Measurements from ENCODE around the gene MATN4.

DNA sequence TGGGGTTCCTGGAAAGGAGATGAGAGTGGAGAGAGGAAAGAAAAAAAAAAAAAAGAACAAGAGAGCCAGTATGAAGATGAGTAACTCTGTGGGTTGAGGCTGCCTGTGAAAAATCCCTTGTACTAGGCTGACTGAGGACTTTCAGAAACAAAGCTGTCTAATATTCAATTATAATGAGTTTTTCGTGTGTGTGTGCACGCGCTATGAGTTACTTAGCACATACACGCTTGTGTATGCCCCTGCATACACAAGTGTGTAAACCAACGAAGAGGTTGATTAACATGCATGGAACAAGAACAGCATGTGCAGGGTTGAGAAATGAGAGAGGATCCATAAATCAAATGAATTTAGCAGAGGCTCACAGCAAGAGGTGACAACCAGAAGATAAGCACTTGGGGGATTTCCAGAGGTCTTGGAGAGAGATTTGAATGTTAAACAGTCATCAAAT lies 6.3 kb downstream of the MATN4 start:
- TF ChIP-seq, protein P1, sequence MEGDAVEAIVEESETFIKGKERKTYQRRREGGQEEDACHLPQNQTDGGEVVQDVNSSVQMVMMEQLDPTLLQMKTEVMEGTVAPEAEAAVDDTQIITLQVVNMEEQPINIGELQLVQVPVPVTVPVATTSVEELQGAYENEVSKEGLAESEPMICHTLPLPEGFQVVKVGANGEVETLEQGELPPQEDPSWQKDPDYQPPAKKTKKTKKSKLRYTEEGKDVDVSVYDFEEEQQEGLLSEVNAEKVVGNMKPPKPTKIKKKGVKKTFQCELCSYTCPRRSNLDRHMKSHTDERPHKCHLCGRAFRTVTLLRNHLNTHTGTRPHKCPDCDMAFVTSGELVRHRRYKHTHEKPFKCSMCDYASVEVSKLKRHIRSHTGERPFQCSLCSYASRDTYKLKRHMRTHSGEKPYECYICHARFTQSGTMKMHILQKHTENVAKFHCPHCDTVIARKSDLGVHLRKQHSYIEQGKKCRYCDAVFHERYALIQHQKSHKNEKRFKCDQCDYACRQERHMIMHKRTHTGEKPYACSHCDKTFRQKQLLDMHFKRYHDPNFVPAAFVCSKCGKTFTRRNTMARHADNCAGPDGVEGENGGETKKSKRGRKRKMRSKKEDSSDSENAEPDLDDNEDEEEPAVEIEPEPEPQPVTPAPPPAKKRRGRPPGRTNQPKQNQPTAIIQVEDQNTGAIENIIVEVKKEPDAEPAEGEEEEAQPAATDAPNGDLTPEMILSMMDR (IDR thresholded peaks at IDR 0.05), result no peak
- TF ChIP-seq POLR2AphosphoS5 (IDR thresholded peaks at IDR 0.05), result no peak

Data from prostate gland (tissue), 2 donors.